Large intestine (tissue), 3 donors: ENCODE data around the gene FAM13A. TPM values are rescaled to one million over a fixed set of nuclear protein-coding genes. Genes with fewer than 3 reads are reported as not detected.

Experiments used
- DNase-seq, 2 donors: peaks; one replicate each; pipeline versions ENCODE4 v3.0.0 to v3.0.0-alpha.2; 2013
- H3K27ac ChIP-seq: one replicate; pipeline ENCODE4 v1.5.1; 2013; ENCODE audit warnings: low read length
- H3K27me3 ChIP-seq: 2 replicates; pipeline ENCODE4 v1.6.1; 2013; ENCODE audit warnings: low read length; ENCODE audit not compliant: control insufficient read depth, insufficient read depth
- H3K36me3 ChIP-seq: 2 replicates; pipeline ENCODE4 v1.6.1; 2013; ENCODE audit warnings: low read length; ENCODE audit not compliant: control insufficient read depth, insufficient read depth
- H3K4me1 ChIP-seq: one replicate; pipeline ENCODE4 v1.6.1; 2013; ENCODE audit warnings: low read length; ENCODE audit not compliant: control insufficient read depth, insufficient read depth
- H3K4me3 ChIP-seq: one replicate; pipeline ENCODE4 v1.5.1; 2013; ENCODE audit warnings: low read length
- H3K9me3 ChIP-seq: one replicate; pipeline ENCODE4 v1.6.1; 2013; ENCODE audit warnings: mild to moderate bottlenecking, low read depth, low read length, moderate library complexity; ENCODE audit not compliant: control insufficient read depth
- WGBS: methylation state at CpG from one replicate; pipeline ENCODE4 v1.1.5; 2013; ENCODE audit warnings: low lambda C conversion rate; ENCODE audit not compliant: insufficient coverage; 5-methylcytosine and 5-hydroxymethylcytosine counted together
- polyA plus RNA-seq: library from polyadenylated mRNA; unstranded; fragments of 120-200 nt; gene quantifications from one replicate; pipeline ENCODE4 v1.2.1, GENCODE V29; 2013

The FAM13A gene
- polyA plus RNA-seq, 1 donor: 151 TPM

DNA sequence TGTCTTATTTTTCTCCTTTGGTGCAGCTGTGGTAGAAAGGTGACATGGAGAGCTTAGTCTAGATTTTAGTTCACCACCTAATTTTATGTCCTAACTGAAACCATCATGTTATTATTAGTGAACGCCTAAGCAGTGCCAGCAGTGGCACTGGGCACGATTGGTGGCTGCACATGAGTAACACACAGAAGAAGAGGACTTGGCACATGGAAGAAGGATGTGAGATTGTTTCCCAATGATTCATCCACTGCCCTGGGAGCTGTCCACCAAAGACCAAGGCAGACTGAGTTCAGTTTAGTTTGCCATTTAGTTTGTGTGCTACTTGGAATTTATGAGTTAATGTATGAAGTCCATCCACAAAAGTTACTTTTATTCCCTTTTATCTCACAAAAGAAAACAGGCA, 291.3 kb downstream of the FAM13A start:
- WGBS: no CpG with 5 or more reads among the region's 2 CpGs
- no peaks in the 10 kb centered on the region for H3K9me3 ChIP-seq
- no peak for DNase-seq
- no peak overlapping the region for H3K27ac ChIP-seq
- no peaks in the 10 kb centered on the region for H3K27me3 ChIP-seq
- no peak overlapping the region for H3K4me3 ChIP-seq
- H3K36me3 ChIP-seq: peaks cover 34% of the 10 kb centered on the region
- no peaks in the 10 kb centered on the region for H3K4me1 ChIP-seq

DNA sequence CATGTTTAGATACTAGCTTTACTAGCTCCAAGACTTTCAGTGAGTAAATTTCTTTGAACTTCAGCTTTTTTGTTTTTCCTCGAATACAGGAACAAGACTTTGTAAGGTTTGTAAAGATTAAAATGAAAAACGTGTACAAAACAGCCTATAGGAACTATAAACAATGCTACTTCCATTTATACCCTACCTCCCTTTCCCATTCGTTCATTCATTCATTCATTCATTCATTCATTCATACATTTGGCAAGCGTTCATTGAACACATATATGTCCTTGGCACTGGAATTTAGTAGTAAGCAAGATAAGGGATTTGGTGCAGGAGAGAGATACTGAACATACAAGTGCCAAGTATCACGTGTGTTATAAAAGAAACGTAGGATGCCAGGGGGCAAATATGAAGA, 293.9 kb downstream of the FAM13A start:
- no peak for DNase-seq
- Histone ChIP-seq H3K27me3 (no peaks in the 10 kb centered on the region), H3K9me3 (no peaks in the 10 kb centered on the region), H3K36me3 (peaks cover 38% of the 10 kb centered on the region), H3K4me1 (peaks cover 10% of the 10 kb centered on the region), H3K27ac (no peak overlapping the region), H3K4me3 (no peak overlapping the region)
- 95% methylated on average over 4 of the region's 6 CpGs for WGBS

DNA sequence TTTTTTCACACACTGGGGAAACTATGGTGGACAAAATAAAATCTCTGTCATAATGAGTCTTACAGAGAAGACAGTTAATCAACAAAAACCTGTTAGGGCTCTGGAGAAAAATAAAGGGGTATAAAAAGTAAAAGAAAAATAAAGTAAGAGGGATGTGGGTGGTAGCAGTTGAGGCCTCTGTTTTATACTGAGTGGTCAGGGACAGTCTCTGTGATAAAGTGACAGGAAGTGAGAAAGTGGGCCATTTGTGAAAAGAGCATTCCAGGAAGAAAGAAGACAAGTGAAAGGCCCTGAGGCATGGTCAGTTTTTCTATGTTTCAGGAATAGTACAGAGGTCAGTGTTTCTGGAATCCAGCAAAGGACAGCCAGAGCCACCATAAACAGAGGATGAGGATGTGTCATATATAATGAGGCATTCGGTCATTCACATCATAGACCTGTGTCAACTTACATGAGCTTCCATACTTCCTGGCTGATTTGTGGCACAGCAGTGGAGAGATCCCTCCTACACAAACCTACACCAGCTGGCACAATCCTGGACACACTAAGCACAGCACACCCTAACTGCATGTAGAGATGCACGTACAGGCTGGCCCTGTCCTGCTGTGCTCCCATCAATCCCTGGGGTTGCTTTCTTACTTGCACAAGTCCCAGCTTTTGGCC, 295.0 kb downstream of the FAM13A start:
- peaks cover 43% of the 10 kb centered on the region for H3K36me3 ChIP-seq
- H3K27me3 ChIP-seq: no peaks in the 10 kb centered on the region
- H3K4me3 ChIP-seq: no peak overlapping the region
- H3K4me1 ChIP-seq: peaks cover 10% of the 10 kb centered on the region
- no CpG with 5 or more reads among the region's 2 CpGs for WGBS
- peak in 1 of 2 donors; percentile 16 for DNase-seq
- no peaks in the 10 kb centered on the region for H3K9me3 ChIP-seq
- no peak overlapping the region for H3K27ac ChIP-seq

DNA sequence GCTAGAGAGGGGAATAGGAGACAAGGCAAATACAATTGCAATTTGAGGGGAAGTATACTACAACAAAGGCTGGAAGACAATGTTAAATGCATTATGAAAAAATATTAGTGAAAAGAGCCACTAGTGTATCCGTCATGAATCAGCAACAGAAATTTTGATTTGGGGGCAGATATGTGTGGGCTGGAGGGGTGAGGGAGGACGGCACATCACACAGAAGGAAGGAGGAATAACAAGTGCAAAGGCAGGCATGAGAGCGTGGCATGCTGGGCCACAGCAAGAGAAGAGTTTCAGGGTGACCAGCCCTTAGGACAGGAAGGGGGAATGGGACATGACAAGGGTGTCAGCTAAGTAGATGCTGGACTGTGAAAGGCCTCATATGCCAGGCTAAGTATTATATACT, 295.6 kb downstream of the FAM13A start:
- 100% methylated on average over 1 of the region's 3 CpGs for WGBS
- Histone ChIP-seq H3K9me3 (no peaks in the 10 kb centered on the region), H3K27me3 (no peaks in the 10 kb centered on the region), H3K36me3 (peaks cover 38% of the 10 kb centered on the region), H3K4me3 (no peak overlapping the region), H3K27ac (no peak overlapping the region), H3K4me1 (peaks cover 10% of the 10 kb centered on the region)
- DNase-seq: no peak

DNA sequence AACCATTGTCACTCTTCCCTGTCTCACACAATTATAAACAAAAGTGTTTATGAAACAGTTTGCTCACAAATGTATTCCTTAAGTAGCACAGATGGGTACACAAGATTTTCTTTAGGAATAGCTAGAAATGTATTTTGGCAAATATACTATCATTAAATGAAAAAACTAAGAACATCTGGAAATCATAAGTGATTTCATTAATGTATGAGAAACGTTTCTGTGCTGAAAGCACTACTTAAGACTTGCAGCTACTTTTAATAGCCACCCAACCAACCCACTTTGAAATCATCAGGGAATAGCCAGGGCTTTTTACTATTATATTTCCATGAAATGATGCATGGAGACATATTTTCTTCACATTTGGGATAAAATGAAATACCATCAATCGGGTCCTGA, 297.1 kb downstream of the FAM13A start:
- Histone ChIP-seq H3K27me3 (no peaks in the 10 kb centered on the region), H3K36me3 (peaks cover 30% of the 10 kb centered on the region), H3K4me3 (no peak overlapping the region), H3K9me3 (no peaks in the 10 kb centered on the region), H3K27ac (no peak overlapping the region), H3K4me1 (peaks cover 15% of the 10 kb centered on the region)
- WGBS: no CpG with 5 or more reads among the region's 2 CpGs
- no peak for DNase-seq

DNA sequence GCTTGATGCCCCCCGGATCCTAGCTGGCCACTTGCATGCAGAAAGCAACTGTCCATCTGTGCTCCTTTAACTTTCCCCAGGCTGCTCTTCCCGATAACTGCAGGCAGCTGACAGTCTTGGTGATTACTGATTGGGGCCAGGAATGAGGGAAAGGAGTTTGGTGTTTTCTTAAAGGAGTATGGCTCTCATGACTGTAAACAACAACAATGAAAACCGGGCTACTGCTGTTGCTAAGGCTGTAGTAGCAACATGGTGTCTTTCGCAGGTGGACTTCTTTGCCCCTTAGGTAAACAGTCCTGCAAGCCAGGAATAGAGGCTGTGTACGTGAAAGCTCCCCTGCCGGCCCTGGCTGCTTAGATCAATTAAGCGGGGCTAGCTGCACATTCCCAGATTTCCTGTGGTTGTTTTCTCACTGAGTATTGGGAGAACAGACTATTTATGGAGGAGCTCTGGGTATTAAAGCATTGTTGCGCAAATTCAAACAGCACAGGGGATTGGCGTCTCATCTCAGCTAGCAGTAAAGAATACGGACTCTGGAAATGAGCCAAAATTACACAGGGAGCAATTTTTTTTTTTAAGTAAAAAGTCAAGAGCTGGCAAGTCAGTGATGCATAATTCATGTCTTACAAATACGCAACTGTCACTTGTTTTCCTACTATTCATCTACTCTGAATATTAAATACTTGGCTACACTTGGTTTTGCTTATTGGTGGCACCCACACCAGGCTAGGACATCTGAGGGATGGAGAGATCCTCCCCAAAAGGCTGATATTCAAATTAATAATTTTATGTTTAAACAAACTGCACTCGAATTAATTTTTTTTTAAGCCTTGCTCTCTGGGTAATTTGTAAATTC, 297.7 kb downstream of the FAM13A start:
- WGBS: 52% methylated on average over 2 of the region's 12 CpGs
- DNase-seq: peak in 1 of 2 donors; percentile 31

DNA sequence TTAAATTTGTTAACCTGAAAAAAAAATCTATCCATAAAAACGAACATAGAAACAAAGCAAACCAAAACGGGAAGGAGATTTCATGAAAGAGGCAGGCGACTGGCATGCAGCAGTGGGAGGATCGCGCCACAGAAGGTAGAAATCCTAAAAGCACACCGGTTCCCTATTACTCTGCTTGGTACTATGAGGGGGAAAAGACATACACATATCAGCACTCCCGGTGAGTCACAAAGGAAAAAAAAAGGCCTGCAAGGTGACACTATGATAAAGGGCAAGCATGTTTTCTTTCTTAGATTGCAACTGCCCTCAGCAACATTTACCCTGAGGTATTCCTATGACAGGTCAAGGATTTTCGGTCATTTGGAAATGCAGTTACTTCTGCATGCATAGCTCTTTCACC, 298.7 kb downstream of the FAM13A start:
- peak in 1 of 2 donors; percentile 47 for DNase-seq
- no peak overlapping the region for H3K27ac ChIP-seq
- peaks cover 27% of the 10 kb centered on the region for H3K4me1 ChIP-seq
- peaks cover 24% of the 10 kb centered on the region for H3K36me3 ChIP-seq
- H3K27me3 ChIP-seq: no peaks in the 10 kb centered on the region
- whole genome bisulfite sequencing: 21% methylated on average over 3 of the region's 8 CpGs
- H3K9me3 ChIP-seq: no peaks in the 10 kb centered on the region
- H3K4me3 ChIP-seq: no peak overlapping the region

More for the DNA sequence above, 297.7 kb downstream of the FAM13A start:
- no peak overlapping the region for H3K27ac ChIP-seq
- no peak overlapping the region for H3K4me3 ChIP-seq
- H3K36me3 ChIP-seq: peaks cover 28% of the 10 kb centered on the region
- H3K4me1 ChIP-seq: peaks cover 18% of the 10 kb centered on the region
- H3K27me3 ChIP-seq: no peaks in the 10 kb centered on the region
- no peaks in the 10 kb centered on the region for H3K9me3 ChIP-seq

DNA sequence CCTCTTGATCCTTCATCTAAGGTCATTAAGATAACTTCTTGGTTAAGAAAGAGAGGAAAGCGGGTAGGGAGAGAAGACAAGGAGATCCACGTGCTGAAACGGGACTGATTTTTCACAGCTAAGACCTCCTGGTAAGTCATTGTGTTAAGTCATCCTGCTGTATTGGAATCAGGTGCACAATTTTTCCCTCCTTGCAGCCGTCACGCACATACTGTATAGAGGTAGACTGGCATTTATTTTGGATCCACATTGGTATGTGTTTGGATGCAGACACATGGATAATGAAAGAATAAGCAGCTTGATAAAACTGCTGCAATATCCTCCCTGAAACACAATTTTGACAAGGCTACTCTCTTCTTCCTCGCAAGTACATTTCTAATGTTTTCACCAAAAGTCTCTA, 299.2 kb downstream of the FAM13A start:
- no peak overlapping the region for H3K27ac ChIP-seq
- H3K4me1 ChIP-seq: peaks cover 31% of the 10 kb centered on the region
- H3K9me3 ChIP-seq: no peaks in the 10 kb centered on the region
- no peak for DNase-seq
- H3K36me3 ChIP-seq: peaks cover 23% of the 10 kb centered on the region
- H3K27me3 ChIP-seq: no peaks in the 10 kb centered on the region
- no peak overlapping the region for H3K4me3 ChIP-seq
- no CpG with 5 or more reads among the region's 6 CpGs for WGBS

DNA sequence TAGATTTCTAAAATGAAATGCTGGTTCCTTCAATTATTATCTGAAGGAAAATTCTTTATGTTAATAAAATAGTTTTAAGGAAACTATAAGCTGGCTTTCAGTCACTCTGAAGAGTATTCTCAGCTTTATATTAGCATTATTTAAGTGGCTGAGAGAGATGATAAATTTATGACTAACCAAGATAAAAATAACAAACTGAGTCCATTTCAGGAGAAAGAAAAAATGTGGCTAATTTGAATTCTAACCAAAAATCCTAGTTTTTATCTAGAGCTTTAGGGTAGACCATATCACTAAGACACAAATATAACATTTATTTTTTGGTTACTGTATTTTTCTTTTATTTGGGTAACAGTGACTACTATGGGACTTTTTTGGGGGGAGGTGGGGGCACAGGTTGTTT, 299.9 kb downstream of the FAM13A start:
- Histone ChIP-seq H3K4me3 (no peak overlapping the region), H3K4me1 (peaks cover 36% of the 10 kb centered on the region), H3K27me3 (no peaks in the 10 kb centered on the region), H3K9me3 (no peaks in the 10 kb centered on the region), H3K27ac (no peak overlapping the region), H3K36me3 (peaks cover 24% of the 10 kb centered on the region)
- no peak for DNase-seq

DNA sequence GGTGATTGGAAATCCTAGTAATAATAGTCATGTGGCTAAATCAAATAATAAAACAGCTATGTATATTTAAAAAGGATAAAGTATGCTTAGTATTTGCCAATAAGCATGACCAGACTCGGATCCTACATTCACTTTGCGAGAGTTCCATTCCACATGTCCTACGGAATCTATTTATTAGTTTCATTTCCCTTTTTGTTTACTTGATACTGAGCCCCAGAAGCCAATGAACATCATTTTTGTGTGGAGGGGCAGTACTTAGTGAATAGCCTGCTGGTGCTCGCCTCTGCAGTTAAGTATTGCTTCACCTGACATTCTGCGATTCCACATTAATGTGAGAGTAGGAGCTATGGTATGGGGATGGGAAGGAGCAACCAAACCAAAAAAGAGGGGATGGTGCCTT, 300.8 kb downstream of the FAM13A start:
- no peak overlapping the region for H3K4me3 ChIP-seq
- H3K27ac ChIP-seq: no peak overlapping the region
- no peaks in the 10 kb centered on the region for H3K27me3 ChIP-seq
- peak in 1 of 2 donors; percentile 9 for DNase-seq
- 100% methylated on average over 1 of the region's 5 CpGs for WGBS
- H3K9me3 ChIP-seq: no peaks in the 10 kb centered on the region
- H3K4me1 ChIP-seq: peaks cover 36% of the 10 kb centered on the region
- H3K36me3 ChIP-seq: peaks cover 26% of the 10 kb centered on the region
